Memory B cell (primary cell): ENCODE measurements around the gene CCDC188.
A peak's percentile ranks its signal among the peaks of the same experiment; 100 is the strongest.

Experiments
- ATAC-seq: fragments of 150-1000 bp; cut with Tn5 transposase; 2 replicates; pipeline ENCODE4 v1.10.0; 2021; ENCODE audit warnings: low read depth, mild to moderate bottlenecking, moderate library complexity
- DNase-seq, 2 donors: peaks; one replicate each; pipeline ENCODE4 v3.0.0; 2022; ENCODE audit warnings: low spot score in 2 of 2
- H3K27ac Mint-ChIP-seq: one replicate; pipeline ENCODE4 v1.8.0; 2022; ENCODE audit warnings: mild to moderate bottlenecking, moderate library complexity, mixed read lengths
- H3K27me3 Mint-ChIP-seq: one replicate; pipeline ENCODE4 v1.8.0; 2022; ENCODE audit warnings: mixed read lengths
- H3K36me3 Mint-ChIP-seq: one replicate; pipeline ENCODE4 v1.8.0; 2022; ENCODE audit warnings: mild to moderate bottlenecking, mixed read lengths
- H3K4me1 Mint-ChIP-seq: one replicate; pipeline ENCODE4 v1.8.0; 2022; ENCODE audit warnings: mixed read lengths
- H3K4me3 Mint-ChIP-seq: one replicate; pipeline ENCODE4 v1.8.0; 2022; ENCODE audit warnings: mild to moderate bottlenecking, moderate library complexity, mixed read lengths
- H3K9me3 Mint-ChIP-seq: one replicate; pipeline ENCODE4 v1.8.0; 2022; ENCODE audit warnings: mixed read lengths

Gene CCDC188

GRCh38 chr22:20112623-20113511 is 38.0 kb downstream of the CCDC188 start:
- no peaks in the 10 kb centered on the region for H3K27me3 Mint-ChIP-seq

GRCh38 chr22:20111689-20112622 is 38.9 kb downstream of the CCDC188 start:
- ATAC-seq (no peak), DNase-seq (no peak)
- Mint-ChIP-seq H3K4me1 (peaks cover 15% of the 10 kb centered on the region), H3K27ac (peak overlapping the region; percentile 72), H3K27me3 (no peaks in the 10 kb centered on the region), H3K4me3 (no peak overlapping the region), H3K36me3 (peaks cover 12% of the 10 kb centered on the region), H3K9me3 (no peaks in the 10 kb centered on the region)

More at GRCh38 chr22:20112623-20113511, 38.0 kb downstream of the CCDC188 start:
- H3K4me1 Mint-ChIP-seq = peaks cover 15% of the 10 kb centered on the region
- H3K27ac Mint-ChIP-seq = no peak overlapping the region
- H3K9me3 Mint-ChIP-seq = no peaks in the 10 kb centered on the region
- H3K4me3 Mint-ChIP-seq = no peak overlapping the region
- H3K36me3 Mint-ChIP-seq = peaks cover 10% of the 10 kb centered on the region
- DNase-seq = no peak
- ATAC-seq = no peak

GRCh38 chr22:20111045-20111688 is 39.7 kb downstream of the CCDC188 start:
- Mint-ChIP-seq H3K36me3 (peaks cover 14% of the 10 kb centered on the region), H3K4me1 (peaks cover 9% of the 10 kb centered on the region), H3K4me3 (no peak overlapping the region), H3K27ac (no peak overlapping the region), H3K9me3 (no peaks in the 10 kb centered on the region), H3K27me3 (no peaks in the 10 kb centered on the region)
- ATAC-seq = peak; percentile 70
- DNase-seq = no peak

- H3K36me3 Mint-ChIP-seq = peaks cover 14% of the 10 kb centered on the region
- no peaks in the 10 kb centered on the region for H3K27me3 Mint-ChIP-seq
- no peaks in the 10 kb centered on the region for H3K9me3 Mint-ChIP-seq
- ATAC-seq = no peak
- peaks cover 9% of the 10 kb centered on the region for H3K4me1 Mint-ChIP-seq
- no peak overlapping the region for H3K4me3 Mint-ChIP-seq
- H3K27ac Mint-ChIP-seq = no peak overlapping the region
- no peak for DNase-seq
Observed at GRCh38 chr22:20110359-20110985, 40.4 kb downstream of the CCDC188 start.

GRCh38 chr22:20109411-20110358 is 41.2 kb downstream of the CCDC188 start:
- Mint-ChIP-seq H3K4me1 (peaks cover 5% of the 10 kb centered on the region), H3K4me3 (no peak overlapping the region), H3K9me3 (no peaks in the 10 kb centered on the region), H3K27me3 (no peaks in the 10 kb centered on the region), H3K27ac (no peak overlapping the region), H3K36me3 (peaks cover 11% of the 10 kb centered on the region)
- DNase-seq (no peak), ATAC-seq (no peak)

GRCh38 chr22:20108757-20109230 is 42.1 kb downstream of the CCDC188 start:
- Mint-ChIP-seq H3K4me1 (peaks cover 2% of the 10 kb centered on the region), H3K27me3 (no peaks in the 10 kb centered on the region), H3K4me3 (no peak overlapping the region), H3K9me3 (no peaks in the 10 kb centered on the region), H3K36me3 (peaks cover 9% of the 10 kb centered on the region), H3K27ac (no peak overlapping the region)
- DNase-seq = no peak
- ATAC-seq = no peak

GRCh38 chr22:20107951-20108756 is 42.7 kb downstream of the CCDC188 start:
- Mint-ChIP-seq H3K27me3 (no peaks in the 10 kb centered on the region), H3K36me3 (peaks cover 13% of the 10 kb centered on the region), H3K27ac (no peak overlapping the region), H3K4me1 (peaks cover 2% of the 10 kb centered on the region), H3K9me3 (no peaks in the 10 kb centered on the region), H3K4me3 (no peak overlapping the region)
- ATAC-seq (no peak), DNase-seq (no peak)

GRCh38 chr22:20107471-20107901 is 43.4 kb downstream of the CCDC188 start:
- no peaks in the 10 kb centered on the region for H3K9me3 Mint-ChIP-seq
- peaks cover 13% of the 10 kb centered on the region for H3K36me3 Mint-ChIP-seq
- no peaks in the 10 kb centered on the region for H3K27me3 Mint-ChIP-seq
- DNase-seq (no peak), ATAC-seq (no peak)
- no peak overlapping the region for H3K27ac Mint-ChIP-seq
- peaks cover 2% of the 10 kb centered on the region for H3K4me1 Mint-ChIP-seq
- no peak overlapping the region for H3K4me3 Mint-ChIP-seq

GRCh38 chr22:20106849-20107237 is 44.0 kb downstream of the CCDC188 start:
- no peak overlapping the region for H3K27ac Mint-ChIP-seq
- ATAC-seq (no peak), DNase-seq (no peak)

GRCh38 chr22:20106205-20106848 is 44.5 kb downstream of the CCDC188 start:
- H3K27ac Mint-ChIP-seq = no peak overlapping the region

More at GRCh38 chr22:20106849-20107237, 44.0 kb downstream of the CCDC188 start:
- Mint-ChIP-seq H3K27me3 (no peaks in the 10 kb centered on the region), H3K4me1 (peaks cover 2% of the 10 kb centered on the region), H3K4me3 (no peak overlapping the region), H3K9me3 (no peaks in the 10 kb centered on the region), H3K36me3 (peaks cover 13% of the 10 kb centered on the region)

GRCh38 chr22:20105456-20106204 is 45.2 kb downstream of the CCDC188 start:
- DNase-seq (no peak), ATAC-seq (no peak)
- Mint-ChIP-seq H3K4me3 (no peak overlapping the region), H3K27me3 (no peaks in the 10 kb centered on the region), H3K27ac (no peak overlapping the region), H3K36me3 (peaks cover 14% of the 10 kb centered on the region), H3K4me1 (no peaks in the 10 kb centered on the region), H3K9me3 (no peaks in the 10 kb centered on the region)

More at GRCh38 chr22:20106205-20106848, 44.5 kb downstream of the CCDC188 start:
- no peaks in the 10 kb centered on the region for H3K27me3 Mint-ChIP-seq
- ATAC-seq (no peak), DNase-seq (no peak)
- no peak overlapping the region for H3K4me3 Mint-ChIP-seq
- peaks cover under 1% of the 10 kb centered on the region for H3K4me1 Mint-ChIP-seq
- H3K36me3 Mint-ChIP-seq = peaks cover 13% of the 10 kb centered on the region
- no peaks in the 10 kb centered on the region for H3K9me3 Mint-ChIP-seq
